Ramos (cell line): ENCODE results near the gene PRND.
"Not testable (repeated sequence)": the region's sequence is repeated elsewhere in the genome, so short reads cannot be mapped to it uniquely, and the experiment has no call there.

Source experiments
- in situ Hi-C: fragments of 300-500 bp; cut with MboI; formaldehyde crosslinking; loops from one replicate; pipeline ENCODE4 v1.14.3; 2022; ENCODE audit warnings: low sequenced_read_pairs; ENCODE audit not compliant: unreplicated experiment

PRND gene

GRCh38 chr20:4729265-4729664, 7.6 kb downstream of the PRND start:
- in situ Hi-C loops, result no loop called here

- in situ Hi-C loops, result no loop called here
These were observed 9.1 kb downstream of the PRND start for GRCh38 chr20:4730780-4731179.

- in situ Hi-C loops, result no loop called here
These were observed 15.2 kb downstream of the PRND start for GRCh38 chr20:4736875-4737274.

- in situ Hi-C loops, result no loop called here
These were observed 16.3 kb downstream of the PRND start for GRCh38 chr20:4737857-4738627.

- in situ Hi-C loops, result no loop called here
These were observed 19.2 kb downstream of the PRND start for GRCh38 chr20:4740774-4741431.

- in situ Hi-C loops, result no loop called here
These were observed 27.1 kb downstream of the PRND start for GRCh38 chr20:4748847-4749246.

GRCh38 chr20:4749326-4749725, 27.6 kb downstream of the PRND start:
- in situ Hi-C loops, result no loop called here

- in situ Hi-C loops, result no loop called here
These were observed 28.7 kb downstream of the PRND start for GRCh38 chr20:4750381-4750780.

GRCh38 chr20:4759100-4759884, 37.6 kb downstream of the PRND start:
- in situ Hi-C loops, result not testable (repeated sequence)

- in situ Hi-C loops, result no loop called here
These were observed 41.6 kb downstream of the PRND start for GRCh38 chr20:4763261-4763660.

- in situ Hi-C loops, result no loop called here
These were observed 42.2 kb downstream of the PRND start for GRCh38 chr20:4763723-4764510.

GRCh38 chr20:4764805-4765204, 43.1 kb downstream of the PRND start:
- in situ Hi-C loops, result no loop called here

GRCh38 chr20:4765681-4766080, 44.0 kb downstream of the PRND start:
- in situ Hi-C loops, result no loop called here

- in situ Hi-C loops, result no loop called here
These were observed 44.9 kb downstream of the PRND start for GRCh38 chr20:4766631-4767030.

GRCh38 chr20:4767084-4767483, 45.4 kb downstream of the PRND start:
- in situ Hi-C loops, result no loop called here

- in situ Hi-C loops, result no loop called here
These were observed 47.6 kb downstream of the PRND start for GRCh38 chr20:4769328-4769727.

GRCh38 chr20:4770026-4770425, 48.3 kb downstream of the PRND start:
- in situ Hi-C loops, result no loop called here

GRCh38 chr20:4771004-4771403, 49.3 kb downstream of the PRND start:
- in situ Hi-C loops, result no loop called here

- in situ Hi-C loops, result no loop called here
These were observed 50.4 kb downstream of the PRND start for GRCh38 chr20:4772132-4772531.

GRCh38 chr20:4773014-4773413, 51.3 kb downstream of the PRND start:
- in situ Hi-C loops, result not testable (repeated sequence)
